ENCODE results near the gene PABPN1L. TPM values are rescaled to one million over a fixed set of nuclear protein-coding genes. Genes with fewer than 3 reads are reported as not detected.
A peak's percentile ranks its signal among the peaks of the same experiment; 100 is the strongest.

Gene PABPN1L
- total and polyA plus RNA-seq, 12 donors = 0.21 TPM; not detected in 11

DNA sequence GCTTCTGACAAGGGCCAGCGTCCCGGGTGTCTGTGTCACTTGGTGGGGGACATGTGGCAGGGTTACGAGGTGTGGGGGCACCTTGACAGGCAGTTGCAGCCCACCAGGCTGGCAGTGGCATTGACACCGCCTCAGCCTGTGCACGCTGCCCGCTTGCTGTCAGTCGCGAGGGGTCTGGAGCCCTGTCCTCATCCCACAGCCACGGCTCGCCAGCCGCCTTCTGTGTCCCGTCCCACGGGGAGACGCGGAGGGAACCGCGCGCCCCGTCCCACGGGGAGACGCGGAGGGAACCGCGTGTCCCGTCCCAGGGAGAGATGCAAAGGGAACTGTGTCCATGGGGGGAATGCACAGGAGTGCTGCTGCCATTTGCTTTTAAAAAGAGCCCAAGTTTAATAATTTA lies 3.5 kb downstream of the PABPN1L start:
- 94 to 96% methylated on average over 22 to 25 of the region's 25 CpGs for WGBS, 2 donors
- DNase-seq (no peak), ATAC-seq (no peak)
- Histone ChIP-seq H3K27me3 (peaks cover 0 to 9% (median 0%) of the 10 kb centered on the region in 7 donors), H3K27ac (no peak overlapping the region), H3K36me3 (peaks cover 0 to 50% (median 21%) of the 10 kb centered on the region in 9 donors), H3K4me1 (peaks cover 3 to 14% (median 5%) of the 10 kb centered on the region in 9 donors), H3K9me3 (no peaks in the 10 kb centered on the region), H3K4me3 (no peak overlapping the region)
- intact Hi-C loops (cut with DNase I) = no loop called here
- TF ChIP-seq, protein P1, sequence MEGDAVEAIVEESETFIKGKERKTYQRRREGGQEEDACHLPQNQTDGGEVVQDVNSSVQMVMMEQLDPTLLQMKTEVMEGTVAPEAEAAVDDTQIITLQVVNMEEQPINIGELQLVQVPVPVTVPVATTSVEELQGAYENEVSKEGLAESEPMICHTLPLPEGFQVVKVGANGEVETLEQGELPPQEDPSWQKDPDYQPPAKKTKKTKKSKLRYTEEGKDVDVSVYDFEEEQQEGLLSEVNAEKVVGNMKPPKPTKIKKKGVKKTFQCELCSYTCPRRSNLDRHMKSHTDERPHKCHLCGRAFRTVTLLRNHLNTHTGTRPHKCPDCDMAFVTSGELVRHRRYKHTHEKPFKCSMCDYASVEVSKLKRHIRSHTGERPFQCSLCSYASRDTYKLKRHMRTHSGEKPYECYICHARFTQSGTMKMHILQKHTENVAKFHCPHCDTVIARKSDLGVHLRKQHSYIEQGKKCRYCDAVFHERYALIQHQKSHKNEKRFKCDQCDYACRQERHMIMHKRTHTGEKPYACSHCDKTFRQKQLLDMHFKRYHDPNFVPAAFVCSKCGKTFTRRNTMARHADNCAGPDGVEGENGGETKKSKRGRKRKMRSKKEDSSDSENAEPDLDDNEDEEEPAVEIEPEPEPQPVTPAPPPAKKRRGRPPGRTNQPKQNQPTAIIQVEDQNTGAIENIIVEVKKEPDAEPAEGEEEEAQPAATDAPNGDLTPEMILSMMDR (IDR thresholded peaks at IDR 0.05) = no peak

DNA sequence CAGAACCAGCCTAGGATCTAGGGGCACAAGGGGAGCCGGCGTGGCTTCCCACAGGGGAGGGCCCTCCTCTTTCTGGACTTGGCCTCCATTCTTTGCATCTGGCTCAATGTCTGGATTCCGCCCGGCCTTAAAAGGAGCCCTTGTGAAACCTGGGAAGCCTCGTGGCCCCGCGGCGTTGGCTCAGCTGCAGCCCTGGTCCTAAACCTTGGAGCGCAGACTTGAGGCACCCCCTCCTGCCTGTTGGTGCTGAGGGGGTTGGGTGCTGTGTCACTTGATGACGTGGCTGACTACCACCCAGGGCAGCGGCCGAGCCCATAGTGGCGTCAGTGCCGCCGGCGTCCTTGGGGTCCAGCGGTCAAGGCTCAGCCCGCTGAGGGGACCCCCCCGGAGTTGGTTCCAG lies 5.1 kb downstream of the PABPN1L start:
- peaks cover 6 to 21% (median 12%) of the 10 kb centered on the region in 9 donors for H3K4me1 ChIP-seq
- WGBS, 2 donors = 92 to 97% methylated on average over 19 of the region's 19 CpGs
- no peak overlapping the region for H3K27ac ChIP-seq
- no peaks in the 10 kb centered on the region for H3K27me3 ChIP-seq
- H3K4me3 ChIP-seq = no peak overlapping the region
- DNase-seq (no peak), ATAC-seq (no peak)
- H3K9me3 ChIP-seq = no peaks in the 10 kb centered on the region
- TF ChIP-seq, protein P1 (IDR thresholded peaks at IDR 0.05) = no peak
- peaks cover 0 to 50% (median 21%) of the 10 kb centered on the region in 9 donors for H3K36me3 ChIP-seq
- intact Hi-C loops (cut with DNase I) = no loop called here

DNA sequence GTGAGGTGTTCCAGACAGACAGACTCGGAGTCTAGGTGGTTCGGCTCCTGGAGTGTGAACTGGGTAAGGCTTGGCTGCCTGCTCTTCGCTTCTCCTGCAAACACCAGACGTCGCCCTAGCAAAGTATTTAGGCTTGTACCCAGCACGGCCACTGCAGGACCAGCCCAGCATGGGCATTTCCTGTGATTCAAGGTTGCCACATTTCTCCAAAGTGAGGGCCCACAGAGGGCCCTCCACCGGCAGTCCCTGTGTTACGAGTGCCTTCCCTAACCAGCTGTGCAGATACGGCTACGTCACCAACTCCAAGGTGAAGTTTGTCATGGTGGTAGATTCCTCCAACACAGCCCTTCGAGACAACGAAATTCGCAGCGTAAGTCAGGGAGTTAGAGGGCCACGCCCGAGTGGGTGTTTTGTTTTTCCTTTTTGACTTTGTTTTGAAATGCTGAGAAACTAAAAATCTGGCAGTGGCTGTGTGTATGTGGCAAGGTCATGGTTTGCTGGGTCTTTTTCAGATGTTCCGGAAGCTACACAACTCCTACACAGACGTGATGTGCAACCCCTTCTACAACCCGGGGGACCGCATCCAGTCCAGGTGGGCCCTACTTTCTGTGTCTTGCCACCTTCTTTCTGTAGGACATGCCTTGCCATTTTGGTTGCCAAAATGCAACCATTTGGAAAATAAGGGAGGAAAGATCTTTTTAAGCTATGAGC lies 6.9 kb downstream of the PABPN1L start:
- Histone ChIP-seq H3K27me3 (no peaks in the 10 kb centered on the region), H3K27ac (no peak overlapping the region), H3K4me3 (no peak overlapping the region), H3K9me3 (no peaks in the 10 kb centered on the region), H3K4me1 (peaks cover 10 to 33% (median 22%) of the 10 kb centered on the region in 9 donors), H3K36me3 (peaks cover 0 to 52% (median 21%) of the 10 kb centered on the region in 9 donors)
- intact Hi-C loops (cut with DNase I) = loop anchor here in 4 of 10 donors (5.0 kb wide), 2 partner anchors 42 to 47 kb away; partner anchors contain the start of gene APRT (in 3 of the 4)
- TF ChIP-seq, protein P1 (IDR thresholded peaks at IDR 0.05) = no peak
- 90 to 94% methylated on average over 20 of the region's 20 CpGs for WGBS, 2 donors
- no peak for ATAC-seq
- no peak for DNase-seq

DNA sequence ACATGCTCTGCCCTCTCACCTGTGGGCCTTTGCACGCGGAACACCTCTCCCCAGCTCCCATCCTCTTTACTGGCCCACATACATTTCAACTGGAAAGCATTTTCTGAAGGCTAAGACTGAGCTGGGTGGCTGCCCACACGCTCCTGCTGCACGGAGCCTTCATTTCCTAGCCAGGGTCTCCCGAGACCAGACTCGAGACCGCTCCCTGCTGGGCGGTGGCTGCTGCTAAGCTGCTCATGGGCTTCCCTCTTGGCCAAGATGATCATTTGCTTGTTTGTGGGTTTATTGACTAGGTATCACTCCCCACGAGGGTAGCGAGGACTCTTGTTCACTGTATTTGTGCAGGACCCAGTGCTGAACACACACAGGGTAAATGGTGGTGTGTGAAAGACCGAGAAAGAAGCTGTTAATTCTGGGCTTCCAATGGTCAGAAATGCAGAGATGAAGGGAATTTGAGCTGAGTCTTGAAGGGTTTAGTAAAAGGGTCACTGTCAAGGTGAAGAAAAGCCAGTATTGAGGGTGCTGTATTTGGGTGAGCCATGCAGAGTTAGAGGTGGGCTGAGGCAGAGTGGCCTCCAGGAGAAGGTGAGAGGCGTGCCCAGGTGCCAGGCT lies 8.6 kb downstream of the PABPN1L start:
- TF ChIP-seq, protein P1 (IDR thresholded peaks at IDR 0.05) = peak; percentile 40 to 78 (median 69)
- Histone ChIP-seq H3K27me3 (no peaks in the 10 kb centered on the region), H3K36me3 (peaks cover 0 to 53% (median 21%) of the 10 kb centered on the region in 9 donors), H3K4me3 (peak overlapping the region; percentile 71 to 99 (median 93)), H3K4me1 (peaks cover 10 to 48% (median 22%) of the 10 kb centered on the region in 9 donors), H3K27ac (peak overlapping the region; percentile 32 to 88 (median 82)), H3K9me3 (no peaks in the 10 kb centered on the region)
- 17 to 18% methylated on average over 12 of the region's 12 CpGs for WGBS, 2 donors
- ATAC-seq (peak; percentile 42 to 85 (median 70)), DNase-seq (peak; percentile 67 to 81)
- intact Hi-C loops (cut with DNase I) = loop anchor here in 6 of 10 donors (1.0 to 5.0 kb wide), 4 partner anchors 41 to 47 kb away; partner anchors contain the start of gene APRT (in 4 of the 6)

Measured in heart right ventricle (tissue), 16 donors.